Lower lobe of right lung (tissue), 2 donors: Measurements from ENCODE around the gene SSC5D. TPM values are rescaled to one million over a fixed set of nuclear protein-coding genes. Genes with fewer than 3 reads are reported as not detected.

Experiments used
- ATAC-seq, 2 donors: fragments of 200-7000 bp; cut with Tn5 transposase; one replicate each; pipeline ENCODE4 v1.9.1; 2020 to 2022; ENCODE audit warnings: mild to moderate bottlenecking in 2 of 2, moderate library complexity in 2 of 2
- DNase-seq: peaks from one replicate; pipeline ENCODE4 v3.0.0-alpha.2; 2020
- H3K27ac ChIP-seq: fragments of 200-600 bp; one replicate; pipeline ENCODE4 v1.8.0; 2022
- H3K27me3 ChIP-seq: fragments of 200-600 bp; one replicate; pipeline ENCODE4 v1.8.0; 2022; ENCODE audit warnings: low read depth
- H3K36me3 ChIP-seq: fragments of 200-600 bp; one replicate; pipeline ENCODE4 v1.8.0; 2022; ENCODE audit warnings: mild to moderate bottlenecking
- H3K4me1 ChIP-seq: fragments of 200-600 bp; one replicate; pipeline ENCODE4 v1.8.0; 2022
- H3K4me3 ChIP-seq: fragments of 200-600 bp; one replicate; pipeline ENCODE4 v1.8.0; 2022; ENCODE audit warnings: mild to moderate bottlenecking
- H3K9me3 ChIP-seq: fragments of 200-600 bp; one replicate; pipeline ENCODE4 v1.8.0; 2022
- CTCF ChIP-seq: fragments of 200-600 bp; IDR thresholded peaks from one replicate; pipeline ENCODE4 v1.8.0; 2022; ENCODE audit warnings: antibody characterized with exemption, mild to moderate bottlenecking
- intact Hi-C: fragments of 100-400 bp; cut with DNase I; formaldehyde crosslinking; loops from one replicate; pipeline ENCODE4 v1.11.0; 2022
- total RNA-seq: library from RNA; stranded (reverse); fragmentation: NEBNext Ultra II Directional; extraction: Animal tissue kit (Norgen Biotek cat#: 25700); gene quantifications from one replicate; pipeline ENCODE4 v1.2.1, GENCODE V29; 2021
- donor health status: DM: no; HTN: yes; CAD: no; lungs with severe emphysema.

SSC5D gene
- total RNA-seq, 1 donor from 2014 or later = 4.7 TPM

DNA sequence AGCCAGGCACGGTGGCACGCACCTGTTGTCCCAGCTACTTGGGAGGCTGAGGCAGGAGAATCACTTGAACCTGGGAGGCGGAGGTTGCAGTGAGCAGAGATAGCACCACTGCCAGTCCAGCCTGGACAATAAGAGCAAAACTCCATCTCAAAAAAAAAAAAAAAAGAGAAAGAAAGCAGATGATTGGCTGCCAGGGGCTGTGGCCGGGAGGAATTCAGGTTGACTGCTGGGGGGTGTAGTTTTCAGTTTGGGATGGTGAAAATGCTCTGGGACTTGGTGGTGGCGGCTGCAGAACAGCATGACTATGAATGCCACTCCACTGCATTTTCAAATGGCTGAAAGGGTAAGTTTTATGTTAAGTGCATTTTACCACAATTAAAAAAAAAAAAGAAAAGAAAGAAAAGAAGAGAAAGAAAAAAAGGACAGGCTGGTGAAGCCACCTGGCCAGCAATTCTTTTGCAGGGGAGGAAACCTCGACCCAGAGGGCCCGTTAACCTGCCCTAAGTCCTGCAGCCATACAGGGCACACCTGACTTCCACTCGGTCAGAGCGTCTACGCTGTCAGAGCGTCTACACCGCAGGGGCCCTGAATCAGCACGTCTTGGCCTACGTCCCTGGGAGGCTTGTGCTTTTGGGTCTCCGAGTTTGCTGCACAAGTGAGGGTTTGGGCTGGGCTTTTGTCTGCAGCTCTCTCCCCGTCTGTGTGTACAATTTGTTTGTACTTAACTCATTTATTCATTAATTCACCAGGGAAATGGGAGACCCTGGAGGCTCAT lies 30.4 kb upstream of the SSC5D start:
- no peaks in the 10 kb centered on the region for H3K9me3 ChIP-seq
- no peak overlapping the region for H3K4me3 ChIP-seq

GRCh38 chr19:55459551-55459949 lies 28.7 kb upstream of the SSC5D start:
- H3K27ac ChIP-seq = no peak overlapping the region
- ATAC-seq = no peak
- DNase-seq = no peak
- intact Hi-C loops = no loop called here
- no peaks in the 10 kb centered on the region for H3K36me3 ChIP-seq
- H3K9me3 ChIP-seq = no peaks in the 10 kb centered on the region
- H3K27me3 ChIP-seq = no peaks in the 10 kb centered on the region
- H3K4me1 ChIP-seq = peaks cover 21% of the 10 kb centered on the region
- no peak overlapping the region for H3K4me3 ChIP-seq
- TF ChIP-seq CTCF = no peak

More for the DNA sequence above, 30.4 kb upstream of the SSC5D start:
- Histone ChIP-seq H3K4me1 (peaks cover 21% of the 10 kb centered on the region), H3K27me3 (peaks cover 1% of the 10 kb centered on the region), H3K27ac (no peak overlapping the region), H3K36me3 (no peaks in the 10 kb centered on the region)
- DNase-seq = no peak
- intact Hi-C loops = no loop called here
- TF ChIP-seq CTCF = no peak
- no peak for ATAC-seq

DNA sequence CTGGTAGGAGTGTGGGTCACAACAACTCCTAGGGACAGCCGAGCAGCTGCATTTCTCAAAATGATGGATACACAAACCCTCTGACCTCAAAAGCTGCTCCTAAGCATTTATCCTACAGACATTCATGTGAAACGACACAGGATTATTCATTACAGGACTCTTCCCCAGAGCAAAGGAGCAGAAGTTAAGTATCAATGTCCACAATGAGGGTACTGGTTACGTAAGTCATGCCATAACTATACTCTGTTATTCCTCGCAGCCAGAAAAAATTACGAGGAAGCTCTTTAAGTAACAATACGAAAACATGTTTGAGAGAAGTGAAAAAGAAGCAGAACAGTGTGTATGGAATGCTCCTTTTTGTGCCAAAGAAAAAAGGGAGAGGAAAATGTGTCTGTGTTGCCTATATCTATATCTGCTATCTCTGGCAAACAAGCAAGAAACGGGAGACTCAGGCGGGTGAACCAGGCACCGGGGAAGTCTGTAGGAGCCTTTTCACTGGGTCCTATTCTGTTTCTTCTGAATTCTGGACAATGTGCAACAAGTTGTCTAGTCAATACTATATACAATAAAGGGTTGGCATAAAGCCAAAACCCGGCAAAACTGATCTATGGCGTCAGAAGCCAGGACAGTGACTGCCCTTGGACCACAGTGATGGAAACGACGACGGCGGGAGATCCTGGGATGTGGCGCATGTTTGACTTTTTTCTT lies 28.1 kb upstream of the SSC5D start:
- Histone ChIP-seq H3K36me3 (no peaks in the 10 kb centered on the region), H3K27ac (no peak overlapping the region), H3K27me3 (no peaks in the 10 kb centered on the region), H3K4me1 (peaks cover 21% of the 10 kb centered on the region), H3K4me3 (peak overlapping the region; percentile 76), H3K9me3 (no peaks in the 10 kb centered on the region)
- intact Hi-C loops = no loop called here
- ATAC-seq = no peak
- DNase-seq = no peak
- no peak for TF ChIP-seq CTCF

- Histone ChIP-seq H3K36me3 (no peaks in the 10 kb centered on the region), H3K27ac (peak overlapping the region; percentile 90), H3K4me3 (peak overlapping the region; percentile 76), H3K27me3 (no peaks in the 10 kb centered on the region), H3K9me3 (no peaks in the 10 kb centered on the region), H3K4me1 (peaks cover 21% of the 10 kb centered on the region)
- ATAC-seq = peak; percentile 61 to 70
- no peak for TF ChIP-seq CTCF
- intact Hi-C loops = no loop called here
- peak; percentile 70 for DNase-seq
Observed at GRCh38 chr19:55460670-55461258, 27.5 kb upstream of the SSC5D start.

DNA sequence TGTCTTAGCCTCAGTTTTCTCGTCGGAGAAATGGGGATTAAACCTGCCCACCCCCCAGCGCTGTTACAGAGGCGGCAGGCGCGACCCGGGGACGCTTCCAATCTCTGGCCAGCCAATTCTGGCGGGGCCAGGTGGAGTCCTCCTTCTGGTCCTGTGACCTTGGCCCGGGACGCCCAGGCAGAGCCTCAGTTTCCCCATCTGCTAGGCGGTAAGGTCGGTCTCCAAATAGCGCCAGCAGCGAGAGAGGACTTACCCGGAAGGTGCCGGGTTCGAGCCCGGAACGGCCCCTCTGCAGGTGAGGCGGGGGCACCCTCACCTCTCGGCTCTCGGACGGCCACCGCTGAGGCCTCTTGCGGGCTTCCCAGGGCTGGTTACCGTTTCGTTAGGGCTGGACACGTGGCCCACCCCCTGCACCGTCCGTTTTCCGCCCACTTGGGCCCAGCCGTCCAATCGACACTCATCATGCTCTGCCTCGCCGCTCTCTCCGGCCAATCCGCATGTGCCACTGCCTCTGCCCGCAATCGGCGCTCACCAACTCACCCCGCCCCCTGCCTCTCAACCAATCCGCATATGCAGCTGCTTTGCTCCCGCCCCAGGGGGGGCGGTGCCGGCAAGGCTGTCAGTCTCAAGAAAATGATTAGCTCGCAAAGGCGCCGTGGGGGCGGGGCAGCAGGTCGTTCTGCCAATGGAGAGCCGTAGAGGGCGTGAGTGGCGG lies 26.8 kb upstream of the SSC5D start, which contains the start of gene ISOC2:
Gene ISOC2 (minus strand): TSS at position 384 of the 715 bp plus-strand sequence. CDS start 5,156 bp downstream, outside the sequence.
- peak; percentile 5 for TF ChIP-seq CTCF
- Histone ChIP-seq H3K9me3 (no peaks in the 10 kb centered on the region), H3K4me1 (peaks cover 21% of the 10 kb centered on the region), H3K27me3 (no peaks in the 10 kb centered on the region), H3K4me3 (peak within 1 kb of the TSS; percentile 76), H3K27ac (peak within 1 kb of the TSS; percentile 90), H3K36me3 (no peaks in the 10 kb centered on the region)
- DNase-seq = peak; percentile 100
- peak; percentile 97 to 98 for ATAC-seq
- intact Hi-C loops = no loop called here
